Activated gamma-delta T cell (primary cell): ENCODE results near the gene ORM2.
"Not testable (repeated sequence)": the region's sequence is repeated elsewhere in the genome, so short reads cannot be mapped to it uniquely, and the experiment has no call there.

Experiments
- DNase-seq: peaks from one replicate; lab custom pipeline; 2025; lab: John Stamatoyannopoulos, UW

Gene ORM2

DNA sequence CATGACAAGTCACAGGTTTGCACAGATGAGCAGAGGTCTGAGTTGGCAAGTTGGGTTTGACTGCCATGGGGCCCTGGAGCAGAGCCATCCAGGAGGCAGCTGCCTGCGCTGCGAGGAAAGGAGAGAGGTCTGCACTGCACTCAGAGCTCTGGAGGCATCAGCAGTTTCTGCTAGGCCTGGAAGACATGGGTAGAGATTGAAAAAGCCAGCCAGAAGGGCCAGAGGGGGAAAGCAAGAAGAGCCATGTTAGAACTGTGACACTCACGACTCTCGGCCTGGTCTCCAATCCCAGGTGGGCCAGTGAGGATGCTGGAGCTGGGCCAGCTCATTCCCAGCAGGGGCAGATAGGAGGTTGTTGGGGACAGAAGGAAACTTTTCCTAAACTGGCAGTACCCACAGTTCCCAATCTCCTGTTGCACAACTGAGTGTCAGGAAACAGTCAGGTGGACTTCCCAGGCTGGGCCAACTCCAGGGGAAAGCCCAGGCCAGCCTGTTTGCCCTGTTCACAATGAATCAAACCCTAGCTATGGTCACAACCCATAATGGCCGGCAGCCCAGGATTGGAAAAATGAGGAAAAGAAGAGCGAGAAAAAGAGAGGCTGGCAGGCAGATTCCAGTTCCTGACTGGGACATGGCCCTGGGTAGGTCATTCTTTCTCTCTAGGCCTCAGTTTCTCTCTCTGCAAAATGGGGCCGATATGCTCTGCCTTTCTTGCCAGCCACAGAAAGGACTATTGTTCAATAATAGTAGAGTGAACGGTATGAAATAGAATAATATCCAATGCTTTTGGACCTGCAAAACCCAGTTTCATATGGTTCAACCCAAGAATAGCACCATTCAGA, 14.6 kb upstream of the ORM2 start:
- DNase-seq, result no peak

DNA sequence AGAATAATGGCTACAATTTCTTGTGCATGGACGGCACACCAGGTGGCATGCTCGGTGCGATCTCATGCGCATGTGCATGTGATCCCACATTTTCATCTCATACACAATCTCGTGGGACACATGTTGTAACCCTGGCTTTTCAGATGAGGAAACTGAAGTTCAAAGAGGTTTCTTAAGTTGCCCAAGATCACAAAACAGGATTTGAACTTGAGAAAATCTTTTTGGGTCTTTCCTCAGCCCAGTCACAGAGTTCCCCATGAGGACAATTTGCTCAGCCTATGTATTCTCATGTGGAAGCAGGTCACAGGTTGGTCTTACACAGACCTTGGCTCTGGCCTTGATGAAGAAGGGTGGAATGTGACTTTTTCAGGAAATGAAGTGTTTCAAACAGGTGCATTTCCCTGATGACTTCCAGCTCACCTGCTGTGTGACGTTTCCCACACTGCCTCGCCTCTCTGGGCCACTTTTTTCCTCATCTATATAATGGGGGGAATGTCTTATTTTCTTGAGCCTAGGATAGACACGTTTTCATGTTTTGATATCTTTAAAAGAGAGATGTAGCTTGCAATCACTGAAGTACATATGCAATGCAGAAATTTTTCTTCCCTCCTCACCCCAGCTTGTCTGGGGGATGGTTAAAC, 13.8 kb upstream of the ORM2 start:
- no peak for DNase-seq

DNA sequence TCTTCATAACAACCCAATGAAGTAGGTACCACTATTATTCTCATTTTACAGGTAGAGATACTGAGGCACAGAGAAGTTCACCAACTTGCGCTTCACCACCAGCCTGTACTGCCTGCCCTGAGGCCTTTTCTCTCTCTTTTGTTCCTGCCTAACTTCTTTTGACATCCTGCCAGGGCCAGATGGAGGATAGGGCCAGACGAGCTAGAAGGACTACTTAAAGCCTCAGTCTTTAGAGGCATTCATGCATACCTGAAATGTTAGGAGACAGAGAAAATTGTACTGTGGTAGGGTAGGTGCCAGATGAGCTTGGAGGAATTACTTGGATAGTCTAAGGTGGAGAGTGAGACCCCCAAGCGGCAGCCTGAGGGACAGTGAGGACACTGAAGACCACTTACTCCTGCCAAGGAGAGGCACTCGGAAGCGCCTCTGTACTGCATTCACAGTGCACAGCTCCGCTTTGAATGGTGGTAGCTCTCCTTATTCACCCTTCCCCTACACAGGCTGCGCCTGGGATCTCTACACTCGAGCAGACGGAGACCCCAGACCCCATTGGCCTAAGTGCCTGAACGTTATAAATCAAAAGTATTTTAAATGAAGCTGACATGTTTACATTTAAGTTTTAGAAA, 13.0 kb upstream of the ORM2 start:
- no peak for DNase-seq

DNA sequence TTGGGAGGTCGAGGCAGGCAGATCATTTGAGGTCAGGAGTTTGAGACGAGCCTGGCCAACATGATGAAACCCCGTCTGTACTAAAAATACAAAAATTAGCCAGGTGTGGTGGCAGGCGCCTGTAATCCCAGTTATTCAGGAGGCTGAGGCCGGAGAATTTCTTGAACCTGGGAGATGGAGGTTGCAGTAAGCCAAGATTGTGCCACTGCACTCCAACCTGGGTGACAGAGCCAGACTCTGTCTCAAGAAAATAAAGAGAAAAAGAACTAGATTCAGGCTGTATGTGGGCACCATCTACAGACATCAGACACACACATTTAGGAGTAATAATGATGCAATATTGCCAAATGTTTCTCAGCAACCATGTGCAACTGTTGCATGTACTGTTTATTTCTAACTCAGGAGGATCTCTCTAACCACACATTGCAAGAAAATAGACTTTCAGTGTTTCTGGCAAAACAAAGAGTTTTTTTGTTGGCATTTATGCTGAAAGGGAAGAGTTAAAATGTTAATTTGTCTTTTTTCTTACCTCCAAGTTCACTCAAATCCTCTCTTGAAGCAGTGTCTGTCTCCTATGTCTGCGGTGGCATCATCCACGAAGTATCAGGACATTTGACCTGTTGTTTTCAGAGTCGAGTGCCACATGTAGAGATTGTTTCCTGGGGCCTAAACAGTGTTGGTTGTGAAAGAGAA, 11.9 kb upstream of the ORM2 start:
- no peak for DNase-seq

DNA sequence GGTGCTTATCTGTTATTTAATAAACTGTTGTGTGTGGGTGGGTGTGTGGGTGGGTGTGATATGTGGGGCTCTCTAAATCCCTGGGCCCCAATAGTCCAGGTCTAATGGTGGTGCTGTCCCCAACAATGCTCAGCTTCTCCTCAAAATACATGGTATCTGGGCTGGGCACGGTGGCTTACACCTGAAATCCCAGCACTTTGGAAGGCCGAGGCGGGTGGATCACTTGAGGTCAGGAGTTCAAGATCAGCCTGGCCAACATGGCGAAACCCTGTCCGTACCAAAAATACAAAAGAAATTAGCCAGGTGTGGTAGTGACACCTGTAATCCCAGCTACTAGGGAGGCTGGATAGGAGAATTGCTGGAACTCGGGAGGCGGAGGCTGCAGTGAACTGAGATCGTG, 11.3 kb upstream of the ORM2 start:
- DNase-seq, result no peak

DNA sequence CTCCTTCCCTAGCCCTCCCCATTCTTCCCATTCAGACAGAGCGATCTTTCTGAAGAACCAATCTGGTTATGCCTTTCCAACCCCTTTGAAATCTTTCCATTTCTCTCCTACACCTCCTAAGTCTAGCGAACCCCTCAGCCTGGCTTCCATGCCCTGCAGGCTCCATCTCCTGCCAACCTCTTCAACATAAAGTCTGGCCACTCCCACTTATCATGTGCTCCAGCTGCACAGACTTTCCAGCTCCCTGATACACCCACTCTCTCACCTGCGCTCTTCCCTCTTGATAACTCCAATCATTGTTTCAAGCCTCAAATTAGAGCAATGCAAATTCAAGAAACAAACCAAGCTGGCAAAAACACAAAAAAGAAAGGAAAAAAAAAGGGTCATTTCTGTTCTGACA, 10.5 kb upstream of the ORM2 start:
- DNase-seq, result no peak

DNA sequence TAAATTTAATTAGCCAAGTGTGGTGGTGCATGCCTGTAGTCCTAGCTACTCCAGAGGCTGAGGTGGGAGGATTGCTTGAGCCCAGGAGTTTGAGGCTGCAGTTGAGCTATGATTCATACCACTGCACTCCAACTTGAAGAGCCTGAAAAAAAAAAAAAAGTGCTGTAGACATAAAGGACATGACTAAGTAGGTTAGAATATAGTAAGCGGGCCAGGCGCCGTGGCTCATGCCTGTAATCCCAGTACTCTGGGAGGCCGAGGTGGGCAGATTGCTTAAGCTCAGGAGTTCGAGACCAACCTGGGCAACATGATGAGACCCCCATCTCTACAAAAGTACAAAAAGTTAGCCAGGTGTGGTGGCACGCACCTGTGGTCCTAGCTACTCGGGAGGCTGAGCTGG, 9.0 kb upstream of the ORM2 start:
- DNase-seq, result not testable (repeated sequence)

DNA sequence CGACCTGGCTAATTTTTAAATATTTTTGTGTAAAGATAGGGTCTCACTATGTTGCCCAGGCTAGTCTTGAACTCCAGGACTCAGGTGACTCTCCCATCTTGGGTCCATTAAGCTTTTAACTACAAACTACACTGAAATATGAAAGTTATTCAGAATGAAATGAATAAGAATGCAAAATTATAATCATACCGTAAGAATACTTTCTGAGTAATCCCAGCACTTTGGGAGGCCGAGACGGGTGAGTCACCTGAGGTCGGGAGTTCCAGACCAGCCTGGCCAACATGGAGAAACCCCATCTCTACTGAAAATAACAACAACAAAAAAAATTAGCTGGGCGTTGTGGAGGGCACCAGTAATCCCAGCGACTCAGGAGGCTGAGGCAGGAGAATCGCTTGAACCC, 7.9 kb upstream of the ORM2 start:
- DNase-seq, result no peak

DNA sequence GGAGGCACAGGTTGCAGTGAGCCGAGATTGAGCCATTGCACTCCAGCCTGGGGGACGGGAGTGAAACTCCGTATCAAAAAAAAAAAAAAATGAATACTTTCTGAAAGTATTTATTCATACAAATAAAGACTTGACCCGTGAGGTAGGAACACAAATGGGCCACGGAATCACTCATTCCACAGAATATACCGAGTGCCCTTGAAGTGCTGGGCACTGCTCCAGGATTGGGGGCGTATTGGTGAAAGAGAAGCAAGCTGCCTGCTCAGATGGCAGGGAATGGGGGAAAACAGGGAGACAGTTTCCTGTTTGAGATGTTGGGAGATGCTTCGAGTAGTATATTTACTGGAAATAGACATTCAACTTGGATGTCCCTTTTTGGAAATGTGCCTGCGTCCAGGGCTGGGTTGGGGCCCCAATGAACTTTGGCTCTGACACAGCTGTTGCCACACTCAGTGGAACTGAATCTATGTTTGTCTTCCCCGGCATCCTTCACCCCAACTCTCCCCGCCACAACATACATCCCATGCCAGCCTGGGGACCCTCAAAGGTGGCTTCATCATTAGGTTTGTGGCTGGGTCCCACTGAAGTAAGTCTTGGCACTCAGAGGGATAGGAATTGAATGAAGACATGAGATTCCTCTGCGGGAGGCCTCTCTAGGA, 7.4 kb upstream of the ORM2 start:
- not testable (repeated sequence) for DNase-seq

DNA sequence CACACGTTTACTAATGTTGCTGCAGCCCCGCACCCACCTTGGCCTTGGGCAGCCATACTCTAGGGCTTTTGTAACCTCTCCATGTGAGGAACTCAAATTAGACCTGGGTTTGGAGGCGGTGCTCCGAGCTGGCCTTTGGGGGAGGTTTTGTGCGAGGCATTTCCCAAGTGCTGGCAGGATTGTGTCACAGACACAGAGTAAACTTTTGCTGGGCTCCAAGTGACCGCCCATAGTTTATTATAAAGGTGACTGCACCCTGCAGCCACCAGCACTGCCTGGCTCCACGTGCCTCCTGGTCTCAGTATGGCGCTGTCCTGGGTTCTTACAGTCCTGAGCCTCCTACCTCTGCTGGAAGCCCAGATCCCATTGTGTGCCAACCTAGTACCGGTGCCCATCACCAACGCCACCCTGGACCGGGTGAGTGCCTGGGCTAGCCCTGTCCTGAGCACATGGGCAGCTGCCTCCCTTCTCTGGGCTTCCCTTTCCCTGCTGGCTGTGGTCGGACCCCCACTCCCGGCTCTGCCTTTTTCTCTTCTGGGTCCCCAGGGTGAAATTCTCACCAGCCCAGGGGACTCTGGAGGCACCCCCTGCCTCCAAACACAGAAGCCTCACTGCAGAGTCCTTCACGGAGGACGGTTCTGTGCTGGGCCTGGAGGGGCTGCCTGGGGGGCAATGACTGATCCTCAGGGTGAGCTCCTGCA, 6.7 kb upstream of the ORM2 start, which contains the start of gene ORM1:
Gene ORM1, plus strand, starts transcription at position 268 of the 701 bp plus-strand sequence. Its CDS starts 36 bp downstream, at position 304.
- DNase-seq, result not testable (repeated sequence)

DNA sequence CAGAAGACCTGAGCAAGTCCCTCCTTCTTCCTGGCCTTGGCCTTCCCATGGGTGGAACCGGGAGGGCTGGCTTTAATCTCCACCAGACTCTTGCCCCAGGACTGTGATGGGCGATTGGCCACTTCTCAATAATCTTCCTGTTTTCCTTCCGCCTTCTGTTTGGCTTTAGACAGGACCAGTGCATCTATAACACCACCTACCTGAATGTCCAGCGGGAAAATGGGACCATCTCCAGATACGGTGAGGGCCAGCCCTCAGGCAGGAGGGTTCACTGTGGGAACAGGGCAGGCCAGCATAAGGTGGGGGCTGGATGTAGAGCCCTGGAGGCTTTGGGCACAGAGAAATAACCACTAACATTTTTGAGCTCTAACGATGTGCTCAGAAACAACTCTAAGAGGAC, 5.8 kb upstream of the ORM2 start:
- not testable (repeated sequence) for DNase-seq

DNA sequence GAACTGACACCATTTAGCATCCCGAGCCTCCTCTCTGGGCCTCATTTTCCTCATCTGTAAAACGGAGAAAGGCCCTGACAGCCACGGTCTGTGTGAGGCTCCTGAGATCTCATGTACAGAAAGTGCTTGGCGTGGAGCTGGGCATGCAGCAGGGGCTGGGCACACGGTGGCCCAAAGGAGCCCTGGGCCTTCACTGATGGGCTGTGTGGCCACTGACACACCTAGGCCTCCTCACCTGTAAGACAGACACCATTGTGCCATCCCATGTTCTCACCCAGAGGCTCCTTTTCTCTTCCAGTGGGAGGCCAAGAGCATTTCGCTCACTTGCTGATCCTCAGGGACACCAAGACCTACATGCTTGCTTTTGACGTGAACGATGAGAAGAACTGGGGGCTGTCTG, 5.2 kb upstream of the ORM2 start:
- no peak for DNase-seq

DNA sequence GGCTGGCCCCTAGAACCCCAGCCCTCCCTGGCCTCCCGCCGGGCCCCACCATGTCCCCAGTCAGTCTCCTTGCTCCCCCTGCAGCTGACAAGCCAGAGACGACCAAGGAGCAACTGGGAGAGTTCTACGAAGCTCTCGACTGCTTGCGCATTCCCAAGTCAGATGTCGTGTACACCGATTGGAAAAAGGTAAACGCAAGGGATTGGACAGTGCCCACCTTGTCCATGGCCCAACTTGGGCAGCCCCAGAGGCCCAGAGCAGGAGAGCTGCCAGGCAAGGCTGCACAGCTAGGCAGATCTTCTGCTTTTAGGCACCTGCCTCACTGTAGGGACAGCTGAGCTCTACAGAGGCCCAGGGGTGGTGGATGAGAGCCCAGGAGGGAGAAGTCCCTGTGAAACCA, 4.7 kb upstream of the ORM2 start:
- not testable (repeated sequence) for DNase-seq

DNA sequence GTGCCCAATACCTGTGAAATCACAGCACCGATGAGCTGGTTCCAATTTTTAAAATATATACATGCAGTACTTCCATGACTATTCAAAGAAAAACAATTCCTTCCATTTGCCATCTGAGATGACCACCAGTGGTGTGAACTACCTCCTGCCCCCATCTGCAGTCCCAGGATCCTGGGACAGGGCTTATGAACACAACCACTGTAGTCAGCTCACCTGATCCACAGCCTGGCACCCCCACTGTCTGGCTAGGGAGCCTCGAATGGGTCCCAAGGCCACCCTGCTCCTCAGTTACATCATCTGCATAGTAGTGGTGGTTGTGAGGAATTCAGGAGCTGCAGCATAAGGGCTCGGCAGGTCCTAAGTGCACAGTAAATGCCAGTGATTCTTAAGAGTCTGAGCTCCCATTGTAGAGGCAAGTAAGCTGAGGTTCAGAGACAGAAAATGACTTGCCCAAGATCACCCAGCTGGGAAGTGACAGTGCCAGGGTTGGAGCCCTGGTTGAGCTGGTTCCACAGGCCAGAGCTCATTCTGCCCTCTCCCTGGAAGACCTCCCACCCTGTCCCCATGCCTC, 3.9 kb upstream of the ORM2 start:
- not testable (repeated sequence) for DNase-seq

DNA sequence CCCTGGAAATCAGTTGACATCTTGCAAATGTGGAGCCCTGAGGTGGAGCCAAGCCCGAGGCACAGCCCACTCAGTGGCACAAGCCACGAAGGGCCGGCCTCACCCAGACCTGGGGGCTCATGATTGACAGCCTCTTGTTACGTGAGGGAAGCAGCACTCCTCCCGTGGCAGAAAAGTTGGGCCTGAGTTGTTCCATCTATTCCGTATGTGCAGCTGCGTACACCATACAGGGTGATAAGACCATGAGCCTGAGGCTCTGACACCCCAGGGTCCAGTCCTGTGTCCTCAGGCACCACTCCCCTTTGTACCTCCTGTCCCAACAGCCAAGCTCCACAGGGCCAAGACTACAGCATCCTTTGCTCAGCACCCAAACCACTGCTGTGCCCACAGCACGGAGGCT, 1.9 kb upstream of the ORM2 start:
- DNase-seq, result no peak

DNA sequence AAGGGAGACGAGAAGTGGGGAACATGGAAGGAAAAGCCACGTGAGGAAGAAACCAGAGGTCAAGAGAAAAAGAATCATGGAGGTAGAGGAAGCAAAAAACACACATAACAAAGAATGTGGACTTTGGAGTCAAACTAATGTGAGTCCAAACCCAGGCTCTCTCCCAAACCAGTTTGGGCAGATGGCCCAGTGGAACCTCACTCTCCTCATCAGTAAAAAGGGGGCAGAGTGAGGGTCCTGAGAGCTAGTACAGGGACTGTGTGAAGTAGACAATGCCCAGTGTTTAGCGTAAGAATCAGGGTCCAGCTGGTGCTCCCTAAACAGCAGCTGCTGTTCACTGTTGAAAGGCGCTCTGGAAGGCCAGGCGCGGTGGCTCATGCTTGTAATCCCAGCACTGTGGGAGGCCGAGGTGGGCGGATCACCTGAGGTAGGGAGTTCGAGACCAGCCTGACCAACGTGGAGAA, 1.3 kb upstream of the ORM2 start:
- not testable (repeated sequence) for DNase-seq

DNA sequence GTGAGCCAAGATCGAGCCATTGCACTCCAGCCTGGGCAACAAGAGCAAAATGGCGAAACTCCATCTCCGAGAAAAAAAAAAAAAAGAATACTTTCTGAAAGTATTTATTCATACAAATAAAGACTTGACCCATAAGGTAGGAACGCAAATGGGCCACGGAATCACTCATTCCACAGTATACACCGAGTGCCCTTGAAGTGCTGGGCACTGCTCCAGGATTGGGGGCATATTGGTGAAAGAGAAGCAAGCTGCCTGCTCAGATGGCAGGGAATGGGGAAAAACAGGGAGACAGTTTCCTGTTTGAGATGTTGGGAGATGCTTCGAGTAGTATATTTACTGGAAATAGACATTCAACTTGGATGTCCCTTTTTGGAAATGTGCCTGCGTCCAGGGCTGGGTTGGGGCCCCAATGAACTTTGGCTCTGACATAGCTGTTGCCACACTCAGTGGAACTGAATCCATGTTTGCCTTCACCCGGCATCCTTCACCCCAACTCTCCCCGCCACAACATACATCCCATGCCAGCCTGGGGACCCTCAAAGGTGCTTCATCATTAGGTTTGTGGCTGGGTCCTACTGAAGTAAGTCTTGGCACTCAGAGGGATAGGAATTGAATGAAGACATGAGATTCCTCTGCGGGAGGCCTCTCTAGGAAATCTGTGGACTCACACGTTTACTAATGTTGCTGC, 588 bp upstream of the ORM2 start:
- not testable (repeated sequence) for DNase-seq

DNA sequence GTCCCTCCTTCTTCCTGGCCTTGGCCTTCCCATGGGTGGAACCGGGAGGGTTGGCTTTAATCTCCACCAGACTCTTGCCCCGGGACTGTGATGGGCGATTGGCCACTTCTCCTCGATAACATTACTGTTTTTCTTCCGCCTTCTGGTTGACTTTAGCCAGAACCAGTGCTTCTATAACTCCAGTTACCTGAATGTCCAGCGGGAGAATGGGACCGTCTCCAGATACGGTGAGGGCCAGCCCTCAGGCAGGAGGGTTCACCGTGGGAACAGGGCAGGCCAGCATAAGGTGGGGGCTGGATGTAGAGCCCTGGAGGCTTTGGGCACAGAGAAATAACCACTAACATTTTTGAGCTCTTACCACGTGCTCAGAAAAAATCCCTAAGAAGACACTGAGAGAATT, 967 bp downstream of the ORM2 start:
- no peak for DNase-seq

DNA sequence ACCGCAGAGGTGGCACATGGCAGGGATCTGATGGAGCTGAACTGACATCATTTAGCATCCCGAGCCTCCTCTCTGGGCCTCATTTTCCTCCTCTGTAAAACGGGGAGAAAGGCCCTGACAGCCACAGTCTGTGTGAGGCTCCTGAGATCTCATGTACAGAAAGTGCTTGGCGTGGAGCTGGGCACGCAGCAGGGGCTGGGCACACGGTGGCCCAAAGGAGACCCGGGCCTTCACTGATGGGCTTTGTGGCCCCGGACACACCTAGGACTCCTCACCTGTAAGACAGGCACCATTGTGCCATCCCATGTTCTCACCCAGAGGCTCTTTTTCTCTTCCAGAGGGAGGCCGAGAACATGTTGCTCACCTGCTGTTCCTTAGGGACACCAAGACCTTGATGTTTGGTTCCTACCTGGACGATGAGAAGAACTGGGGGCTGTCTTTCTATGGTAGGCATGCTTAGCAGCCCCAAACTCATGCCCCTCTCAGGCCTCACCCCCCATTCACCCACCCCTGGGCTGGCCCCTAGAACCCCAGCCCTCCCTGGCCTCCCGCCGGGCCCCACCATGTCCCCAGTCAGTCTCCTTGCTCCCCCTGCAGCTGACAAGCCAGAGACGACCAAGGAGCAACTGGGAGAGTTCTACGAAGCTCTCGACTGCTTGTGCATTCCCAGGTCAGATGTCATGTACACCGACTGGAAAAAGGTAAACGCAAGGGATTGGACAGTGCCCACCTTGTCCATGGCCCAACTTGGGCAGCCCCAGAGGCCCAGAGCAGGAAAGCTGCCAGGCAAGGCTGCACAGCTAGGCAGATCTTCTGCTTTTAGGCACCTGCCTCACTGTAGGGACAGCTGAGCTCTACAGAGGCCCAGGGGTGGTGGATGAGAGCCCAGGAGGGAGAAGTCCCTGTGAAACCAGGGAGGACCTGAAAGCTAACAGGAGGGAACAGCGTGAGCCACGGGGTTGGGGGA, 1.8 kb downstream of the ORM2 start:
- not testable (repeated sequence) for DNase-seq
